Caco-2 (cell line): ENCODE results near the gene IL9R. TPM values are rescaled to one million over a fixed set of nuclear protein-coding genes. Genes with fewer than 3 reads are reported as not detected.

Source experiments
- BruUV-seq: library from RNA; stranded (reverse); fragments of 400-500 nt; replicated peaks from 2 replicates; lab custom pipeline; 2021; lab: Mats Ljungman, UMichigan
- CTCF ChIA-PET: fragments of 300-600 bp; sonication (Branson Sonifier 250); formaldehyde crosslinking; loops from one replicate; lab custom pipeline; 2022; ENCODE audit warnings: antibody characterized with exemption; lab: Charles Lee
- POLR2A ChIA-PET: fragments of 300-600 bp; sonication (Branson Sonifier 250); formaldehyde crosslinking; loops from one replicate; lab custom pipeline; 2022; ENCODE audit warnings: antibody characterized with exemption; lab: Charles Lee
- DNase-seq, 2 experiments: peaks; one replicate each; pipeline versions ENCODE4 v3.0.0 to v3.0.0-alpha.2; 2020 to 2022
- H3K27me3 ChIP-seq: replicated peaks from 2 replicates; pipeline ENCODE4 v1.6.0; 2011; ENCODE audit warnings: low read length; ENCODE audit not compliant: control insufficient read depth, insufficient read depth
- H3K36me3 ChIP-seq: 2 replicates; pipeline ENCODE4 v1.5.1; 2011; ENCODE audit warnings: low read length; ENCODE audit not compliant: control insufficient read depth, insufficient read depth
- H3K4me1 ChIP-seq: fragments of 250-450 bp; sonication (Bioruptor Pico); 2 replicates; pipeline ENCODE4 v1.5.1; 2020; ENCODE audit warnings: mild to moderate bottlenecking
- H3K4me3 ChIP-seq: 2 replicates; pipeline ENCODE4 v1.5.1; 2011; ENCODE audit warnings: low read depth, mild to moderate bottlenecking, control low read depth, low read length
- H3K9me3 ChIP-seq: fragments of 250-450 bp; sonication (Bioruptor Pico); 2 replicates; pipeline ENCODE4 v1.5.1; 2020; ENCODE audit warnings: mild to moderate bottlenecking, moderate library complexity
- H3K27ac Mint-ChIP-seq: one replicate; pipeline ENCODE4 v1.8.0; 2022; ENCODE audit warnings: mixed read lengths; ENCODE audit not compliant: unreplicated experiment
- H3K27me3 Mint-ChIP-seq: one replicate; pipeline ENCODE4 v1.8.0; 2022; ENCODE audit warnings: mixed read lengths; ENCODE audit not compliant: insufficient read depth, unreplicated experiment
- H3K36me3 Mint-ChIP-seq: one replicate; pipeline ENCODE4 v1.8.0; 2022; ENCODE audit warnings: mild to moderate bottlenecking, mixed read lengths; ENCODE audit not compliant: insufficient read depth, unreplicated experiment
- H3K4me1 Mint-ChIP-seq: one replicate; pipeline ENCODE4 v1.8.0; 2022; ENCODE audit warnings: low read depth, mixed read lengths; ENCODE audit not compliant: unreplicated experiment
- H3K4me3 Mint-ChIP-seq: one replicate; pipeline ENCODE4 v1.8.0; 2022; ENCODE audit warnings: mild to moderate bottlenecking, moderate library complexity, mixed read lengths; ENCODE audit not compliant: unreplicated experiment
- H3K9me3 Mint-ChIP-seq: one replicate; pipeline ENCODE4 v1.8.0; 2022; ENCODE audit warnings: mixed read lengths; ENCODE audit not compliant: unreplicated experiment
- CTCF ChIP-seq, 2 experiments: fragments of 200-600 bp in 1 of 2; IDR thresholded peaks; 1 replicate in 1 of 2; 2 replicates in 1 of 2; pipeline versions ENCODE4 v1.5.1 to v1.8.0; 2011 to 2022; ENCODE audit warnings: antibody characterized with exemption in 1 of 2, control low read depth in 1 of 2, inconsistent platforms in 1 of 2, low read depth in 1 of 2, low read length in 1 of 2, mild to moderate bottlenecking in 1 of 2, moderate library complexity in 1 of 2; ENCODE audit not compliant: insufficient read depth in 1 of 2, severe bottlenecking in 1 of 2, unreplicated experiment in 1 of 2
- intact Hi-C: fragments of 100-400 bp; cut with micrococcal nuclease; formaldehyde crosslinking; loops from one replicate; pipeline ENCODE4 v1.10.0; 2022; ENCODE audit not compliant: unreplicated experiment
- total RNA-seq: library from RNA; stranded (reverse); gene quantifications from 2 replicates; pipeline ENCODE4 v1.2.3, GENCODE V29; 2022

IL9R gene
- total RNA-seq, 1 experiment from 2014 or later: not detected

GRCh38 chrX:156001001-156001666 is 3.6 kb downstream of the IL9R start:
- intact Hi-C loops: no loop called here
- Histone ChIP-seq H3K9me3 (no peaks in the 10 kb centered on the region), H3K27me3 (no peaks in the 10 kb centered on the region), H3K4me3 (no peak overlapping the region), H3K4me1 (no peaks in the 10 kb centered on the region), H3K36me3 (no peaks in the 10 kb centered on the region)
- H3K27ac Mint-ChIP-seq: no peak overlapping the region
- no TSS peak for BruUV-seq
- H3K4me1 Mint-ChIP-seq: no peaks in the 10 kb centered on the region
- no peaks in the 10 kb centered on the region for H3K9me3 Mint-ChIP-seq
- POLR2A ChIA-PET: no interaction called here
- no peaks in the 10 kb centered on the region for H3K27me3 Mint-ChIP-seq
- no peak for DNase-seq
- no peak overlapping the region for H3K4me3 Mint-ChIP-seq
- no peak for TF ChIP-seq CTCF (IDR thresholded peaks at IDR 0.05; ENCODE audit: insufficient read depth in 1 of 2, low read depth in 1 of 2, low read length in 1 of 2, severe bottlenecking in 1 of 2, unreplicated experiment in 1 of 2)
- CTCF ChIA-PET: no interaction called here
- no peaks in the 10 kb centered on the region for H3K36me3 Mint-ChIP-seq

GRCh38 chrX:156001667-156002021 is 4.1 kb downstream of the IL9R start:
- no peaks in the 10 kb centered on the region for H3K9me3 Mint-ChIP-seq
- H3K36me3 Mint-ChIP-seq: no peaks in the 10 kb centered on the region
- H3K27me3 Mint-ChIP-seq: no peaks in the 10 kb centered on the region
- no peak for DNase-seq
- no peak overlapping the region for H3K27ac Mint-ChIP-seq
- no peak overlapping the region for H3K4me3 Mint-ChIP-seq
- Histone ChIP-seq H3K4me3 (no peak overlapping the region), H3K27me3 (no peaks in the 10 kb centered on the region), H3K9me3 (no peaks in the 10 kb centered on the region), H3K36me3 (no peaks in the 10 kb centered on the region), H3K4me1 (no peaks in the 10 kb centered on the region)
- CTCF ChIA-PET: no interaction called here
- intact Hi-C loops: no loop called here
- TF ChIP-seq CTCF (IDR thresholded peaks at IDR 0.05; ENCODE audit: insufficient read depth in 1 of 2, low read depth in 1 of 2, low read length in 1 of 2, severe bottlenecking in 1 of 2, unreplicated experiment in 1 of 2): no peak
- POLR2A ChIA-PET: no interaction called here
- H3K4me1 Mint-ChIP-seq: no peaks in the 10 kb centered on the region
- no TSS peak for BruUV-seq

- DNase-seq: no peak
- H3K9me3 Mint-ChIP-seq: no peaks in the 10 kb centered on the region
- no peaks in the 10 kb centered on the region for H3K36me3 Mint-ChIP-seq
- Histone ChIP-seq H3K4me3 (no peak overlapping the region), H3K4me1 (no peaks in the 10 kb centered on the region), H3K9me3 (no peaks in the 10 kb centered on the region), H3K27me3 (no peaks in the 10 kb centered on the region), H3K36me3 (no peaks in the 10 kb centered on the region)
- no TSS peak for BruUV-seq
- no peaks in the 10 kb centered on the region for H3K4me1 Mint-ChIP-seq
- H3K27ac Mint-ChIP-seq: no peak overlapping the region
- ChIA-PET POLR2A (no interaction called here), CTCF (no interaction called here)
- TF ChIP-seq CTCF (IDR thresholded peaks at IDR 0.05; ENCODE audit: insufficient read depth in 1 of 2, low read depth in 1 of 2, low read length in 1 of 2, severe bottlenecking in 1 of 2, unreplicated experiment in 1 of 2): no peak
- H3K4me3 Mint-ChIP-seq: no peak overlapping the region
- H3K27me3 Mint-ChIP-seq: no peaks in the 10 kb centered on the region
- intact Hi-C loops: no loop called here
Measured at GRCh38 chrX:156002507-156002906, 5.0 kb downstream of the IL9R start.
